GM04504 (cell line): Measurements from ENCODE around the gene DCAF12L2.
"Not testable (repeated sequence)": the region's sequence is repeated elsewhere in the genome, so short reads cannot be mapped to it uniquely, and the experiment has no call there.

ENCODE experiments used
- DNase-seq: peaks from one replicate; pipeline ENCODE4 v3.0.0-alpha.2; 2012; ENCODE audit warnings: low read depth

Gene DCAF12L2

GRCh38 chrX:126165721-126166461, at the start of gene DCAF12L2:
Gene DCAF12L2, minus strand, starts transcription at chrX:126166289. Its CDS starts 365 bp downstream, at chrX:126165924.
- no peak for DNase-seq

- DNase-seq = not testable (repeated sequence)
Observed at GRCh38 chrX:126190888-126191287, 24.8 kb upstream of the DCAF12L2 start.

DNA sequence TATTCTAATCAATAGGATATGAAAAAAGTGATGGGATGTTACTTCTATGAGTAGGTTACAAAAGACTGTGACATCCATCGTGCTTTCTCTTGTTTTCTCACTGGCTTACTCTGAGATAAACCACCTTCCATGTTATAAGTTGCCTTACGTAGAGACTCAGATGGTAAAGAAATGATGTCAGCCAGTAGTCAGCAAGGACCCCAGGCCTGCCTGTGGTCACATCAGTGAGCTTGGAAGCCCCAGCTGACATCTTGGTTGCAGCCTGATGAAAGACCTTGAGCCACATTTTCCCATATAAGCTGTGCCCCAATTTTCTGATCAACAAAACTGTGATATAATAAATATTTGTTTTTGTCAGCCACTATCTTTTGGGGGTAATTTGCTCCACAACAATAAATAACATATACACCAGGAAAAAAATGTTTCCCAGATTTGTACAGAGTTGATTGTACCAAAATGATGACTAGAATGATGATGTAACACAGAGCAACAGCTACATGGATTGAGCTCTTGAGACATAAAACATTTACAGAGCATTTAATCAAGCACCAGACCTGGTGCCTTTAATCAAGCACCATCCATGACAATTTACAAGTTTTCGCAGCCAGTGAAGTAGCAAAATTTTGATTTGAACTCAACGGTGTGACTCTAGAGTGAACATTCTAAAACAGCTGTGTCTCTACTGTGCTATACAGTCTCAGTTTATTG, 11.2 kb upstream of the DCAF12L2 start:
- no peak for DNase-seq

DNA sequence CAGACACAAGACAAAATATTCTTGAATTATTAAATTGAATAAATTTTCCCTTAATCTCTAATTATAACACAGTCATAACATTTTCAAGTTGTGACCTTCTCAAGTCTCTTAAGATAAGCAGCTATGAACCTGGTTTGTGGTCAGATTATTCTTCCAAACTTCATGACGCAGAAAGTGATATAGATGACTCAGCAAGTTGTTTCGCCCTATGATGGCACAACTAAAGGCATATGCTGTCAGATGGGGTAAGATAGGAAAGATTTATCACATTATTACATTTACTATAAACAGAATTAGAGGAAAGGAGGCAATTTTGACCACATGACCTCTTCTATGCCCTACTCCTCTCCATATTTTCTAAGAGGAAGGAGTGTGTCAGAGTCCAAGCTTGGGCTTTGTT, 4.6 kb upstream of the DCAF12L2 start:
- DNase-seq = no peak

DNA sequence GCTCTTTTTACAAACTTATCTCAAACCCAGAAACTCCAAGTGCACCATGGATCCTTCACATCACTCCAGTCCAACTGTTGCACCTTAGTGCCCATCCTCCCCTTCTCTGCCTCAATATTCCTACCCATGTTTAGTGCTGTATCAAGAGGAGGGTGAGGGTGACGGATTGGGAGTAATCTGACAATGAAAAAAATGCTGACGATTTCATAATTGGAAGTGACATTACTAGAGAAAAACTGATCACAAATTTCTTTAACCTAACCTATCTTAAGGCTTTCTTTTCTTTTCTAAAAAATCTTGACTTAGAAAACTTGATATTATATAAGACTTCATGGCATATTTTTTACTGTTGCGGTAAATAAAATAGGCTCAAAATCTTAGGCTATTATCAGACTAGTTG, 1.5 kb upstream of the DCAF12L2 start:
- DNase-seq = no peak

GRCh38 chrX:126165401-126165720, 728 bp downstream of the DCAF12L2 start:
- no peak for DNase-seq

- no peak for DNase-seq
Observed at GRCh38 chrX:126164689-126165400, 1.2 kb downstream of the DCAF12L2 start.

- no peak for DNase-seq
Observed at GRCh38 chrX:126164226-126164625, 1.9 kb downstream of the DCAF12L2 start.

- no peak for DNase-seq
Observed at GRCh38 chrX:126141014-126141413, 25.1 kb downstream of the DCAF12L2 start.

DNA sequence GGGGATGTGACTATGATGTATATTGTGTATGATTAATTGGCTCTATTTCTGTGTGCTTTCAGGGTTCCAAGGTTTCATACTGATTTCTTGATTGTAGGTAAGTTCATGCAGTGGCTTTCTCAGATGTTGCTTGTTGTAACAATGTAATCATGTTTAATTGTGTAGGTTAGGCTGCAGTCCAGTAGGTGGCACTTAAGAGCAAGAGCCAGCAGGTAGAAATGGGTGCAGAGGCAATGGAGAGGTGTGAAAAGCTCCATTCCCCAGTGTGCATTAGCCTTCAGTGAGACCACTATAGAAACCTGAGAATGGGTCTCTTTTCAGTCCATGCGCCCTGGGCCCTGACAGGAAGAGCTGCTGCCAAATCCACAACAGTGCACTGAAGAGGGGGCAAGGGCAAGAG, 28.2 kb downstream of the DCAF12L2 start:
- no peak for DNase-seq

DNA sequence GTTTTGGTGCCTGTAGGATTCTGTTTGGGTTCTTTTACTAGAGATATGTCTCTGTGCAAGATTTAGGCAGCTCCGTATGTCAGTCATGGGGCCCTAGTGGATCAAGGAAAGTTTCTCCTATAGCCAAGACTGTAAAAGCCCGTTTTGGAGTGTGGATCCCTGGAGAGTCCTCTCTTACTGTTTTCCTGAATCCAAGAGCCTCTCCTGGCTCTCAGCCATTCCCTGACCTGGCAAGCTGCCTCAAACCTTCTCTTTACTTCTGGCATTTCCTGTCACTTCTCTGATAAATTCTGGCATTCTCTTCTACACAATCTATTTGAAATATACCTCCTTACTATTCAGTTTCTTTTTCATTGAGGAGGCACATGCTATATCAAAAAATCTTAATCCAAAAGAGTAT, 41.4 kb downstream of the DCAF12L2 start:
- DNase-seq = no peak
